Measurements from ENCODE around the gene PATJ.
A peak's percentile ranks its signal among the peaks of the same experiment; 100 is the strongest.
"Not testable (repeated sequence)": the region's sequence is repeated elsewhere in the genome, so short reads cannot be mapped to it uniquely, and the experiment has no call there.

Gene PATJ

DNA sequence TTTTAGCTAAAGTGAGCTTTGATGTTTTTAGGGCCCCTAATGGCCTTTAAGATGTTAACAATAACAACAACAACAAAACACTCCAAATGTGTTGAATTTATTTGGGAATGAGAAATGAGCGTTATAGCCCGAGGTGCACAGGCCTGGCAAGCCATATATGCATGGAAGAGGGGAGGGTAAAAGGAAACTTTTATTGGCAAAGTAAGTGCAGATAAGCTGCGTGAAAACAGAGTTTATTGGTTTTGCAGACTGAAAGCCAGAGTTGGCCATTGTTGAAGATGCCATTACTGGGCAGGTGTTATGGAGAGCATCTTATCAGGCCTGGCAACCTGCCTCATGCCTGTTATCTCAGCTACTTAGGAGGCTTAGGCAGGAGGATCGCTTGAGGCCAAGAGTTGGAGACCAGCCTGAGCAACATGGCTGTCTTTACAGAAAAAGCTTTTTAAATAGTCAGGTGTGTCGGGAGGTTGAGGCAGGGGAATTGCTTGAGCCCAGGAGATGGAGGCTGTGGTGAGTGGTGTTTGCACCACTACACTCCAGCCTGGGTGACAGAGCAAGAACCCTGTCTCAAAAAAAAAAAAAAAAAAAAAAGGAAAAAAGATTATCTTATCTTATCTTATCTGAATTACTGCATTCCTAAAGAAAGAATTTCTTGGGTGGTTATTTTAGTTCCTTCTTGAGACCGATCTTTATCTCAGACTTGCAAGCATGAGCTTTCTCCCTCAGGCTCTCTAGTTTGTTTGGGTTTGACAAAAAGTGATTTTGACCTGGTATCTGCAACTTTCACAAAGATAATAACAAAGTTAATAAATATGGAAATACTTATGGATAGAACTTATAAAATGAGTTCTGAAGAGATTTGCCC, 1.7 kb downstream of the PATJ start:
- intact Hi-C loops (cut with DNase I): no loop called here
- peak in 1 of 42 donors; percentile 37 for DNase-seq

DNA sequence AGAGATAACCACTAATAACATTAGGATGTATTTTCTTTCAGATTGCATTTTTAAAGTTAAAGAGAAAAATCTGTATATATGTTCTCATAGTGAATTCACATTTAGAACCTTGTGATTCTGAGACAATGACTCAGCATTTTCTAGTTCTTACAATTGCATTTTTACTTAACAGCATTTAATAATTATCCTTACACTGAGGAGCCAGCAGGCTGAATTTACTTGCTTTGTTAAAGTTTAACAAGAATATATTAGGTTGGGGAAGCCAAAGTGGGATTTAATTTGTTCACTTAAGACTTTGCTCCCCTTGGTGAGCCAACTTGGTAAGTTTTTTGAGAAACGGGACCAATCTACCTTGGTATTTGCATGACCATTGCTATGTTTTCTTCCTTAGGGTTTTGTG, 4.5 kb downstream of the PATJ start:
- peak in 1 of 42 donors; percentile 7 for DNase-seq
- intact Hi-C loops (cut with DNase I): no loop called here

DNA sequence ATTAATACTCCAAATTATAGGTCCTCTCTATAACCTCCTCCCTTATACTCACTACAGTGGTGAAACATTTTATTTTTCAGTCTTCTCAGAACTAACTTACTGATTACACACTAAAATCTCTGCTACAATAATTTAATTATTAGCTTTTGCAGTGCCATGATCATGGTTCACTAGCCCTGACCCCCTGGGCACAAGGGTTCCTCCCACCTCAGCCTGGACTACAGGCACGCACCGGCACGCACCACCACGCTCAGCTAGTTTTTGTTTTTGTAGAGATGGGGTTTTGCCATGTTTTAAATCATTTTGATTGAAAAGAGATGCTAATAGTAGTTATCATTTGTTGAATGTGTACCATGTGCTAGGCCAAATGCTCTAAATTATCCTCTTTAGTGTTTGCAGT, 6.3 kb downstream of the PATJ start:
- DNase-seq: peak in 1 of 42 donors; percentile 21
- intact Hi-C loops (cut with DNase I): no loop called here

DNA sequence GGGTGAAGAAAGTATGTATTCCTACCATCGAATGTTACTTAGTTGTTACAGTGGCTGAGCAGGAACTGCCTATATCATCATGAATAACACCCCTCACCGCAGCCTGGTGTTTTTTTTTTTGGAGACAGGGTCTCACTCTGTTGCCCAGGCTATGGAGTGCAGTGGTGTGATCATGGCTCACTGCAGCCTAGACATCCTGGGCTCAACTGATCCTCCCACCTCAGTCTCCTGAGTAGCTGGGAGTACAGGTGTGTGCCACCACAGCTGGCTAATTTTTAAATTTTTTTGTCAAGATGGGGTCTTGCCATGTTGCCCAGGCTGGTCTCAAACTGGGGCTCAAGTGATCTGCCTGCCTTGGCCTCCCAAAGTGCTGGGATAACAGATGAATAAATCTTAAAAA, 7.3 kb downstream of the PATJ start:
- intact Hi-C loops (cut with DNase I): no loop called here
- peak in 1 of 42 donors; percentile 14 for DNase-seq

DNA sequence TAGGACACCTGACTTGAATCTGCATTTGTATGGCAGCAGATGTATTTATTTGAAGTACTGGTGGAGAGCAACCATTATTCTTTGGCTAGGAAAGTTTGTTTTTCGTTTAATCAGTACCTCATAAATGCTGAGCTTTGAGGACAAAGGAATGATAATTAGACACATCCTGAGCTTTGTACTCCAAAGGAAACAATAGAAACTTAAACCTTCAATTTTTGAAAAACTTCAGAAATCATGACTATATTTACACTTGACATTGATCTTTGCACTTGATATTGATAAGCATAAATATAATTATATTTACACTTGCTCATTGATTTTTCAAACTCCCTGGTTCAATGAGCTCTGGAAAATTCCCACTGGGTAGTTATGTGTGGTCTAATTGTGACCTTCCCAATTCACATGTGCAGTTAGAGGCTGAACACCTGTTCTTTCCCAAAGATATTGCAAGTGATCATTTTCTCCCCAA, 10.7 kb downstream of the PATJ start:
- intact Hi-C loops (cut with DNase I): no loop called here
- no peak for DNase-seq

DNA sequence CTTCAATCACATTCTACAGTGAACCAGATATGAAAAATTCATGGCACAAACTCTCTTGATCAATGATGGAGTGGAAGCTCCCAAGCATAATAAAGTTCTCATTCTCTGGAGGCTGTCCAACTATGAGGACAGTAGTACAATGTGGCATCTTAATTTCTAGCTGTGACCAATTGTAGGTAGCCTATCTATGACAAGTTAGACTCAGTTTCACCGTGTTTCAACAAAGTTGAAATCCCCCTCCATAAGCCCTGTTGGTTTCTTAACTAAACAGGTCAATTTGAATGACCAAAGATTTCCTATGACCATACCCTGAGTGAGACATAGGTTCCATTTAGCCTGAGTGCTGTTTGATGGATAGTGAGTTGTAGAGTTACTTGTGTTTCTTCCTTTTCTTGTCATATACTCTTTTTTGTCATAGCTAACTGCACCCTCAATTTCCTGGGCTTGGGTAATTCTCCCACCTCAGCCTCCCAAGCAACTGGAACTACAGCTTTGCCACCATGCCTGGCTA, 11.8 kb downstream of the PATJ start:
- intact Hi-C loops (cut with DNase I): no loop called here
- DNase-seq: no peak

DNA sequence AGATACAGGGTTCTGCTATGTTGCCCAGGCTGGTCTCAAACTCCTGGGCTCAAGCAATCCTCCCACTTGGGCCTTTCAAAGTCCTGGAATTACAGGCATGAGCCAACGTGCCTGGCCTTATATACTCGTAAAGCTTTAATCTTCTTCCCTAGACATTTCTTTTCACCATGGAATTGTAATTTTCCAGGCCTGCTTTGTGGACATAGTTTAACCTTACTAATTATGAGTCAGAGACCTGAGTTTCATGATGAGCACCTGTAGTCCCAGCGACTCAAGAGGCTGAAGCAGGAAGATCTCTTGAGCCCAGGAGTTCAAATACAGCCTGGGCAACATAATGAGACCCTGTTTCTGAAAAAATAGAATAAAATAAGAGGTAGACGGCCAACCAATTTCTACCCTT, 12.3 kb downstream of the PATJ start:
- no peak for DNase-seq
- intact Hi-C loops (cut with DNase I): no loop called here

DNA sequence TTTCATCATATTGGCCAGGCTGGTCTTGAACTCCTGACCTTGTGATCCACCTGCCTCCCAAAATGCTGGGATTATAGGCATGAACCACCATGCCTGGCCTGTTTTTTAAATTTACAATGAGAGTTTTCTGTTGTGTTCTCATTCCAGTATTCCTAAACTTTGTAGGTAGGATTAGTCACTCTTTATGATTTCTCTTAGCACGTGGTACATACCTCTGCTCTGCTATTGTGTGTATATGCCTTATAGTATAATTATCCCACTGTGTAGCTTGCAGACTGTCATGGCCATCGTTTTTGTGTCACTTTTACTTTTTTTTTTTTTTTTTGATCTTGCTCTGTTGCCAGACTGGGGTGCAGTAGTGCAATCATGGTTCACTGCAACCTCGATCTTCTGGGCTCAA, 14.5 kb downstream of the PATJ start:
- DNase-seq: no peak
- intact Hi-C loops (cut with DNase I): no loop called here

DNA sequence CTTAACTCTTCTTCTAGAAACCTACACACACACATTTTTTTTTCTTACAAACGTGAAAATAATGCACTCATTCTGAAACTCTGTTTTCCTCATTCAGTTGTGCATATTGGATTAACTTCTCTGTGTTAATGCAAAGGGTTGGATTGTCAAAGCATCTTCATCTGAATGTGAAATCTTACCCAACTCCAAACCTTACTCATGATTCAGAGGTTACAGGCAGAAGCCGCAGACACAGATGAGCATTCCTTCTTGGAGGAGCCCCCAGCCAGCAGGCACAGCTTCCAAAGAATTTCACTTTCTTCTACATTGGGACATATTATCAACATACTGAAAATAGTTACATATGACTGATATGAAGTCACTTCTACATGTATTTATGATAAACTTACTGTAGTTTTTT, 15.7 kb downstream of the PATJ start:
- intact Hi-C loops (cut with DNase I): no loop called here
- peak in 1 of 42 donors; percentile 24 for DNase-seq

DNA sequence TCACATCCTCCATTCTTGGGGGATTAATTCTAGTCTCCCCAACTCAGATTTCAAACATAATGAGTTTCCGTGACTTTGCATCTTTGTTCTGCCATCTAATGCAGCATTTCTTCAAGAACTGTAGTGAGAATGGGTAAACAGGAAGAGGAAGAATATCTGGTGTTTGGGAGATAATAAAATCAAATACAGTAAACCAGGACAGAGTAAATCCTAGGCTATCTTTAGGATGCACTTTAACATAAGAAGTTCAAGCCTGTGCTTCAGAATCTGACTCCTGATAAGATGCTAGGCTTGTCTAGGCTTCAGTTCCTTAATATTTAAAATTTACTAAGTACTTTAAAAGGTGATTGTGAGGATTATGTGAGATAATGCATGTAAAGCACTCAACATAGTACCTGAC, 27.9 kb downstream of the PATJ start:
- no peak for DNase-seq
- intact Hi-C loops (cut with DNase I): no loop called here

DNA sequence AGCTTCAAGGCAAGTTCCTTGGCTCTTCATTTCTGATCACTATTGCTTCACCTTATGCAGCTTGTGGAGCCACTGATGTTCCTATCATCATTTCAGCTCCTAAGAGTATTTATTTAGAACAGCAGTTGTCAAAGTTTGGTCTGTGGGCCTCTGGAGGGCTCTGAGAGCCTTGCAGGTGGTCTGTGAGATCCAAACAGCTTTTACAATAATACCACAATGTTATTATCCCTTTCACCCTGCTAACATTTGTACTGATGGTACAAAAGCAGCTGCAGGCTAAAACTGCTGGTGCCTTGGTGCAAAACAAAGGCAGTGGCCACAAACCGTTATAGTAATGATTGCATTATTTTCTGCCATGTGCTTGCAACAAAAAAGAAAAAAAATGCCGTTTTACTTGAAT, 33.8 kb downstream of the PATJ start:
- intact Hi-C loops (cut with DNase I): no loop called here
- DNase-seq: no peak

DNA sequence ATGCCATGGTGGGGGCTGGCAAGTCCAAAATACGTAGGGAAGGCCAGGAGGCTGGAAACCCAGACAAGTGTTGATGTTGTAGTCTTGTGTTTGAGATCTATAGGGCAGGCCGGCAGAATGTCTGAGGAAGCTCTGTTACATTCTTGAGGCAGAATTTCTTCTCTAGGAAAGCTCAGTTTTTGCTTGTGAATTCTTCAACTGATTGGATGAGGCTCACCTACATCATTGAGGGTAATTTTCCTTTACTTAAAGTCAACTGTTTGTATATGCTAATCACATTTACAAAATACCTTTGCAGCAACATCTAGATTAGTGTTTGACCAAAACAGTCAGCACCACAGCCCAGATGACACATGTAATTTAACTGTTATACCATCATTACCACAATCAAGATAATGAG, 37.0 kb downstream of the PATJ start:
- intact Hi-C loops (cut with DNase I): no loop called here
- DNase-seq: no peak

DNA sequence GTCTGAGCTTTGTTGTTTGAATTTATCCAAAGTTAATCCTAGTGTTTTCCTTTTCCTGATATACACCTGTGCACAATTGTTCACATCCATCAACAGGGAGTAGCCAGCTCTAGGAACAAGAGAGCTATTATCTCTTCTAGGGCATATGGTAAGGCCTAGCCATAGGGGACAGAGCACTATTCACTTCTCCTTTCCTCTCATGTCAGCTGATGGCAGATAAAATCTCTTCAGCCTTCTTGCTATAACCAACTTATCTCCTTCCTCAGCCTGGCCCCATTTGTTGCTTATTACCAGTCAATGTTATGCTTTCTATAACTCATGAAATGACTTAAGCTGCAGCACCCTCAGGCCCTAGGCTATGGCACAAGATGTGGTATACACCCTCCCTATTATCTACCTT, 38.9 kb downstream of the PATJ start:
- no peak for DNase-seq

DNA sequence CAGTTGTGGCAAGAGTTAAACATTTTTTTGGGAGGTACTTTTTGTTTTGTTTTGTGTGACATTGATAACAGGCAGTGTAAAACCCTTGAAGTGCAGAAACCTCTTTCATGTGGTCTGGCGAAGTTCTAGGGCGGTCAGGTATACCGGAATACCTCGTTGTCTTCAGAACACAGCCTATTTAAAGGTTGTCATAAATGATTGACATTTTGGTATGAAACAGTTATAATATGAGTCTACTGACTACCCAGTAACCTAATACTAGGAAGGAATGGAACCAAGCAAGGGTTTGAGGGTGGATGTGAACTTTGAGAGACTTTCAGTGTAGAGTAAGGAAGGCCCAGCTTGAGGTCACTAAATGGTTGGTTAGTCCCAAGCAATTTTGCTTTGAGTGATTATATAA, 40.5 kb downstream of the PATJ start:
- no peak for DNase-seq
- intact Hi-C loops (cut with DNase I): no loop called here

More for the DNA sequence above, 38.9 kb downstream of the PATJ start:
- intact Hi-C loops (cut with DNase I): no loop called here

DNA sequence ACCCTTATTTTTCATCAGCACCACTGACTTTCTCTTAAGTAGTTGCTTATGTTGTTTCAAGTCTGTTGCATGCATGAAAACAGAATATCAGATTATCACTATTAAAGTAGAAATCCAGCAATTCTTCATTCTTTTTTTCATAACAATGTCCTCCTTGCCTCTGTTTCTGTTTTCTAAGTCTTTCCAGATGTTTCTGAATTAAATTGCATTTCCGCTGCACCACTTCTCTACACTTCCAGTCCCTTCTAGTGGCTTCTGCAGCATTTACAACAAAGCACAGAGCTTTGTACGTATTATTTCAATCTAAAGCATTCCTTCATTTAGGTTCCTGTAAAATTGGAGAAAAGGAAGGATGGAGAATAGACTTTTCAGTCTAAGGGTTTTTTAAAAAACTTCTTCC, 42.4 kb downstream of the PATJ start:
- intact Hi-C loops (cut with DNase I): no loop called here
- DNase-seq: no peak

DNA sequence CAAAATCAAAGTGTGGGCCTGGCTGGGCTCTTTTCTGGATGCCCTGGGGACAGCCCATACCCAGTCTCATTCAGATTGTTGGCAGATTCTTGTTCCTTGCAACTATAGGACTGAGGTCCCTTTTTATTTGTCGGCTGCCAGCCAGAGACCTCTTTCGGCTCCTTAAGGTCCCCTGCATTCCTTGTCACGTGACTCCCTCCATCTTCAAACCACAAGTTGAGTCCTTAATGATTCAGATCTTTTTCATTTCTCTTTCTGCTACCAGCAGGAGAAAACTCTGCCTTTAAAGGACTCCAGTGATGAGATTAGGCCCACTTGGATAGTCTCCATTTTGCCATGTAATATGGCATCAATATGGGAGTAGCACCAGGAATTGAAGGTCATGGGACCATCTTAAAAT, 48.6 kb downstream of the PATJ start:
- no peak for DNase-seq

DNA sequence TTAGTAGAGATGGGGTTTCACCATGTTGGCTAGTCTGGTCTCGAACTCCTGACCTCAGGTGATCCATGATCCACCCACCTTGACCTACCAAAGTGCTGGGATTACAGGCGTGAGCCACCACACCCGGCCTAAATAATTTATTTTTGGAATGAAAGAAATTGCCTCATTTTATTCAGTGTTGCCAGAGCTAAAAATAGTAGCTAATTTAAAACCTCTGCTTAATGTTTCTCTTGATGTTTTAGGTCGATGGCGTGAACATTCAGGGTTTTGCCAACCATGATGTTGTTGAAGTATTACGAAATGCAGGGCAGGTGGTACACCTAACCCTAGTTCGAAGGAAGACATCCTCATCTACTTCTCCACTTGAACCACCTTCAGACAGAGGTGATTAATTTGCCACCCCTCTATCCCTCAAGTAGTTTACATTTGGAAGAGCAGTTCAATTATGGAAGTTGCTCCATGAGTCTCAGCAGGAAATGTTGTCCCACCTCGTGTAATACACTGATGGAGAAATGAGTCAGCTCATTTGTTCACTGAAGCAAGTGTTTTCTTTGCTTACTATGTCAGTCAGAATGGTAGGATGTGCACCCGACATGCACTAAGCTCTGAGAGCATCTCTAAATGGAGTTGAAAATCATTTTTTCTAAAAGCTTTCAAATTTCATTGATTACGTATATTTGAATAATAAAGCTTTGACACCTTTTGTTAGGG, 54.9 kb downstream of the PATJ start:
- intact Hi-C loops (cut with DNase I): no loop called here
- no peak for DNase-seq

More for the DNA sequence above, 48.6 kb downstream of the PATJ start:
- intact Hi-C loops (cut with DNase I): no loop called here

DNA sequence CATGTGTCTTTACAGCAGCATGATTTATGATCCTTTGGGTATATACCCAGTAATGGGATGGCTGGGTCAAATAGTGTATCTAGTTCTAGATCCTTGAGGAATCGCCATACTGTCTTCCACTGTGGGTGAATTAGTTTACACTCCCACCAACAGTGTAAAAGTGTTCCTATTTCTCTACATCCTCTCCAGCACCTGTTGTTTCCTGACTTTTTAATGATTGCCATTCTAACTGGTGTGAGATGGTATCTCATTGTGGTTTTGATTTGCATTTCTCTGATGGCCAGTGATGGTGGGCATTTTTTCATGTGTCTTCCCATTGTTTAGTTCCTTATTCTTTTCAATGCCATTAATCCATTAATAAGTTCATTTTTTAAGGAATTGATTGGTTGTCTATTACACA, 58.8 kb downstream of the PATJ start:
- DNase-seq; intact Hi-C loops (cut with DNase I): not testable (repeated sequence)

DNA sequence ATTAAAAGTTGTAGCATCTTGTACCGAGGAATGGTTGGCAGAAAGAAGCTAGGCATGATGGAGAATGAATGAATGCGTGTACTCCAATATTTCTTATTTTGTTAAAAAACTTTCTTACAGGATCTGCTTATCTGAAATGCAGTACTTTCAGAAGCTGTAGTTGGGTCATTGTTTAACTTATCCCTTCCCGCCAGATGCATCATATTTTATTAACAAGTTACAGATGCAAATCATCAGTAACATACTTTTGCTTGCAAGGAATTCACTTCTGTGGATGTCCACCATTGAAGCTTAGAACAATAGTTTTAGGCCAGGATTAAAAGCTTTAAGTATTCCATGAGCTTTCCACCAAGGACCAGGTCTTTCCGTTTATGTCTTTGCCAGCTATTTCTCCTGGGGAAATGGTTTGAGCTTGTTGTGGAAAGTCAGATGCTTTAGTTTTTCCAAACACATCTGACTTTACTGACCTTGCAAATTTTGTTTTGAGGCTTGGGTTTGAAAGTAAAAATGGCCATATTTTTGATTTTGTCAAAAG, 65.4 kb downstream of the PATJ start:
- intact Hi-C loops (cut with DNase I): no loop called here

DNA sequence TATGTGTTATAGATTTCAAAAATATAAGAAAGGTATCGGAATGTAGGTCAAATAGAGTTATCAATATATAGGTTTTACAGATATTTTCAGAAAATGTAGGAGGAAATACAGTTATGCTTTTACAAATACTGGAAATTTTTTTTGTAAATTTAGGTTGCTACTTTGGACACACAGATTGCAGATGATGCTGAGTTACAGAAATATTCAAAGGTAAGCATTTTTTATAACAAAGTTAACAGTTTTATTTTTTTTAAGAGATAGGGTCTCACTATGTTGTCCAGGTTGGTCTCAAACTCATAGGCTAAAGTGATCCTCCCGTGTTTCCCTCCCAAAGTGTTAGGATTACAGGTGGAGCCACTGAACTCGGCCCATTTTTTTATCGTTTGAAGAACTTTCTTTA, 66.0 kb downstream of the PATJ start:
- intact Hi-C loops (cut with DNase I): no loop called here
- no peak for DNase-seq

More for the DNA sequence above, 65.4 kb downstream of the PATJ start:
- DNase-seq: no peak

Data from head of caudate nucleus (tissue), 42 donors.